Activated gamma-delta T cell treated with anti-CD3 and anti-CD28 coated beads, Interleukin-2, amount 50 U/mL, for 16 hours (primary cell): Measurements from ENCODE around the gene GKN2.
"Not testable (repeated sequence)": the region's sequence is repeated elsewhere in the genome, so short reads cannot be mapped to it uniquely, and the experiment has no call there.

Experiments used
- DNase-seq: peaks from one replicate; pipeline ENCODE4 v3.0.0-alpha.2; 2020; ENCODE audit warnings: low read depth

Gene GKN2

GRCh38 chr2:68961380-68961779 lies 8.7 kb upstream of the GKN2 start:
- no peak for DNase-seq

DNA sequence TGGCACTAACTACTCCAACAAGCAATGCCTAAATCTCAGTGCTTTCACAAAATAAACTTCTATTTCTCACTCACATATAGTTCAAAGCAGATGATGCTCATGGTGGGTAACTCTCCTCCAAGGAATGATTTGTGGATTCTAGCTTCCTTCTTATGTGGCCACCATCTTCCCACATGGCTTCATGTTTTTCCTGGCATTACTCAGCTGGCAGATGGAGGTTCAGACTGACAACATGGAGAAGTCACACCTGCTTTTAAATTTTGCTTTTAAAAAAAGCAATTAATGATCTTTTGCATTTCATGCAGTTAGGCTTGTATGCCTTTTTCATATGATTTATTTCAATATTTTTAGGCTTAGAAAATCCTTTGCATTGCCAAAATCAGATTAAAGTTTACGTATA lies 6.3 kb upstream of the GKN2 start:
- no peak for DNase-seq

DNA sequence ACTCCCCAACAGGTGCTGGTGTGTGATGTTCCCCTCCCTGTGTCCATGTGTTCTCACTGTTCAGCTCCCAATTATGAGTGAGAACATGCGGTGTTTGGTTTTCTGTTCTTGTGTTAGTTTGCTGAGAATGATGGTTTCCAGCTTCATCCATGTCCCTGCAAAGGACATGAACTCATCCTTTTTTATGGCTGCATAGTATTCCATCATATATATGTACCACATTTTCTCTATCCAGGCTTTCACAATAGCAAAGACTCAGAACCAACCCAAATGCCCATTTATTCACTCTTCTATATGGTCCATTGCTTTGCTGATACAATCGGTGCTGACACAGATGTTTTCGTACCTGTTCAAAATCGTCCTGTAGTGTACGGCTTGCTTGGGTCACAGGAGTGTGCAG lies 2.7 kb upstream of the GKN2 start:
- DNase-seq: not testable (repeated sequence)

GRCh38 chr2:68951899-68952298 lies 794 bp downstream of the GKN2 start:
- DNase-seq: no peak

DNA sequence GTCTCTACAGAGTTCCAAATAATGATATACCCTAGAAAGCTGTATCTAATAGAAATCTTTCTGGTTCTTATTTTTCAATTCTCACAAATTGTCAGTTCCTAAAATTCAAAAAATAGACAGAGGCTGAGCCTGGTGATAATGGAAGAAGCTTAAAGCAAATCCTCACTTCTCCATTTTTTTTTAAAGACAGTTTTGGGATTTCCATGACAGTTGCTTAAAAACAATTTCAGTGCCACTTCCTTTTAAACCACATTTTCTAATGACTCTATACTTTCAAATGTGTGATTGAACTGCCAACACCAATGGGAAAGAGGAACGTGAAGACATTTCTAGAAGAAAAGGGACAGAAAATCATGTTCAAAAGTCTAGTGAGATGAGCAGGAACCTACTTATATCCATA lies 4.0 kb downstream of the GKN2 start:
- DNase-seq: no peak

- no peak for DNase-seq
Measured at GRCh38 chr2:68946117-68946516, 6.6 kb downstream of the GKN2 start.

DNA sequence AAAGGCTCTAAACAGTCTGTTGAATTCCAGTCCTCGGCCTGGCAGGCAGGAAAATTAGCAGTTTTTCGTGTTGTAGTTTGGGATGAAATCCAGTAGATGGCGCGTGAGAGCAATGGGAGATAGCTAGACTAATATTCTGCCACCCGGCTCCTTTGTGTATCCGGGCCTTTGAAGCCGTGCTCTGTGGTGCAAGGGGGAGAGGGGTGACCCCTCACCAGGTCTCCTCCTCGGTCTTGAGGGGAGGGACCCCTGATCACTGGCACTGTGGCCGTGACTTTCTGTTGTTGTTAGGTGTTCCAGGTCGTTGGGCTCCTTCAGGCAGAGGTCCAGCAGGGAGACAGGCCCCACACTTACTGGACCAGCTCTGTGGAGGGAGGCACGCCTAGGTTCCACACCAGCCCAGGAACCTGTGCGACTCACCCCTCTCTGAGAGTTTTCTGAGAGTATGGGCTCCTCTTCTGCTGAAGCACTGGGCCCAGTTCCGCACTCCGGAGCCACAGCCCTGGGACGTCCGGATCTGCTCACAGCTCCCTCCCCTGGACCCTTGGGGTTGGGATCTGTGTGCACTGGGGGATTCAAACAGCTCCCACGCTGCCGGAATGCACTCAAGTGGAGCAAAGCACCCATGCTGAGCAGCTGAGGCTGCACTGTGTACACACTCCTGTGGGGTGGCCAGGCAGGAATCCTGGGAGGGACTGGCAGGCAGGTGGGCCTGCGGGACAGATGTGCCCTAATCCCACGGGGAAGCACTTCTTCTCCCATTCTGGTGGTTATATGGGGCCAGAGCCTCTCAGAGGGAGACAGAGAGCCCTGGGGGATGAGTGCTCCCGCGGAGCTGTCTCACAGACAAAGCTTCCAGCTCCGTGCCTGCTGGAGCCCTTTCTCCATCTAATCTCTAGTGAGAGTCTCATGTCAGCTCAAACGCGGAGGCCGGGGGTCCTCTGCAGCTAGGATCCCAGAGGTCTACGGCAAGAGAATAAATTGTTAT lies 8.8 kb downstream of the GKN2 start:
- peak; percentile 28 for DNase-seq

DNA sequence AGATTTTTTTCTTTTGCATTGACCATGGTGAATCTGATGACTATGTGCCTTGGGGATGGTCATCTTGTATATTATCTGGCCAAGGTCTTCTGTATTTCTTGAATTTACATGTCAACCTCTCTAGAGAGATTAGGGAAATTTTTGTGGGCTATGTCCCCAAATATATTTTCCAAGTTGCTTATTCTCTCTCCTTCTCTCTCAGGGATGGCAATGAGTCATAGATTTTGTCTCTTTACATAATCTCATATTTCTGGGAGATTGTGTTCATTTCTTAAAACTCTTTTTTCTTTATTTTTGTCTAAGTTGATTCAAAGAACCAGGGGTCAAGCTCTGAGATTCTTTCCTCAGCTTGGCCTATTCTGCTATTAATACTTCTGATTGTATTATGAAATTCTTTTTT lies 9.9 kb downstream of the GKN2 start:
- no peak for DNase-seq

- no peak for DNase-seq
Measured at GRCh38 chr2:68940369-68940768, 12.3 kb downstream of the GKN2 start.

DNA sequence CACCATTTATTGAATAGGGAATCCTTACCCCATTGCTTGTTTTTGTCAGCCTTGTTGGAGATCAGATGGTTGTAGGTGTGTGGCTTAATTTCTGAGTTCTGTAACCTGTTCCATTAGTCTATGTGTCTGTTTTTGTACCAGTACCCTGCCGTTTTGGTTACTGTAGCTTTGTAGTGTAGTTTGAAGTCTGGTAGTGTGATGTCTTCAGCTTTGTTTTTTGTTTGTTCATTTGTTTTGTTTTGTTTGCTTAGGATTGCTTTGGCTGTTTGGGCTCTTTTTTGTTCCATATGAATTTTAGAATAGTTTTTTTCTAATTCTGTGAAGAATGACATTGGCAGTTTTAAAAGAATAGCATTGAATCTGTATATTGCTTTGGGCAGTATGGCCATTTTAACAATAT lies 12.7 kb downstream of the GKN2 start:
- DNase-seq: no peak

DNA sequence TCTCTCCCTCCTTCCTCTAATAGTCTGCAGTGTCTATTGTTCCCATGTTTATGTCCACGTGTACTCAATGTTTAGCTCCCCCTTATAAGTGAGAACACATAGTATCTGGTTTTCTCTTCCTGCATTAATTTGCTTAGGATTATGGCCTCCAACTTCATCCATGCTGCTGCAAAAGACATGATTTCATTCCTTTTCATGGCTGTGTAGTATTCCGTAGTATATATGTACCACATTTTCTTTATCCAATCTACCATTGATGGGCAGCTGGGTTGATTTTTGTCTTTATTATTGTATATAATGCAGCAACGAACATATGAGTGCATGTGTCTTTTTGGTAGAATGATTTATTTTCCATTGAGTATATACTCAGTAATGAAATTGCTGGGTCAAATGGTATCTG lies 13.8 kb downstream of the GKN2 start:
- no peak for DNase-seq

DNA sequence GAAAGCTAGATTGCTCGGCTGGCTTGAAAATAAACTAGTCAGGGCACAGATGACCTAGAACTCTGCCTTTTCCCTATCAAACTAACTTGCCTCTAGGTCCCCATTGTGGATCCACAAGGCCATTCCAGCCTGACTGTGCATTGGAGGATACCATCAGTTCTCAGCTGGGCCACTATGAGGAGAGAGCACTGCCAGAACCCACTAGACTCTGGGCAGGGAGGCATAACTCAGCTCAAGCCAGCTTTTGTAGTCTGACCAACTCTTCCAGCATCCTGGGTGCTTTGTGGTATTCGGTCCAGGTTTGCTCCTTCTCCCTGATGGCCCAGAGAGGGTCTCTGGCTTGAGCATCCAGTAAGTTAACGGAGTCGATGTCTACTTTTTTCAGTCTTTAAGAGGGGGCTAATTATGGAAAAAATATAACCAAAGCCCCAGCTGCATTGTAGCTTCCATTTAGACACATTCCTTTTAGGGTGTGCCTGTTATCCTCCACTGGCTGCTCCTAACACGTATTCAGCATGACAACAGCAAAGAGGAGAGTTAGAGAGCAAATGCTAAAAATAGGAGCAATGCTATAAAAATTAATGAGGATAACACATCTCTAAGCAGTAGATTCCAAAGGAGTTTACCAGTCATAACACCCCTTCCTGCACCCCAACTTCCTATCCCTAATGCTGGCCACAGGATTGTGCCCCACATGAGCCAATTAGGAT lies 15.2 kb downstream of the GKN2 start:
- no peak for DNase-seq

- no peak for DNase-seq
Measured at GRCh38 chr2:68936889-68937288, 15.8 kb downstream of the GKN2 start.

- no peak for DNase-seq
Measured at GRCh38 chr2:68936427-68936826, 16.3 kb downstream of the GKN2 start.

- DNase-seq: no peak
Measured at GRCh38 chr2:68935471-68935870, 17.2 kb downstream of the GKN2 start.

DNA sequence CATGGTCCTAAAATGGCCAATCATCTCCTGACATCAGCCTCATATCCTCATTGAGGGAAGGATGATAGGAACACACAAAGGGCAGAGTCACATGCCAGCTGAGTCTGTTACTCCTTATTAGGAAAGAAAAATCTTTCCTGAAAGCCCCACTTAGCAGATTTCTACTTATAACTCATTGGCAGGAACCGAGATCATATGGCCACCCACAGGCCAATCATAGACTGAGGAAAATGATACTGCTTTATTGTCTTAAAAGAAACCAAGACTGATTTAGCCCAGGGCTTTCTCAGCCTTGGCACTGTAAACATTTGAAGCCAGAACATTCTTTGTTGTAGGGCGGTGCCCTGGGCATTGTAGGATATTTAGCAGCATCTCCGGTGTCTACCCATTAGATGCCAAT lies 18.7 kb downstream of the GKN2 start:
- no peak for DNase-seq

- no peak for DNase-seq
Measured at GRCh38 chr2:68932402-68932801, 20.3 kb downstream of the GKN2 start.

DNA sequence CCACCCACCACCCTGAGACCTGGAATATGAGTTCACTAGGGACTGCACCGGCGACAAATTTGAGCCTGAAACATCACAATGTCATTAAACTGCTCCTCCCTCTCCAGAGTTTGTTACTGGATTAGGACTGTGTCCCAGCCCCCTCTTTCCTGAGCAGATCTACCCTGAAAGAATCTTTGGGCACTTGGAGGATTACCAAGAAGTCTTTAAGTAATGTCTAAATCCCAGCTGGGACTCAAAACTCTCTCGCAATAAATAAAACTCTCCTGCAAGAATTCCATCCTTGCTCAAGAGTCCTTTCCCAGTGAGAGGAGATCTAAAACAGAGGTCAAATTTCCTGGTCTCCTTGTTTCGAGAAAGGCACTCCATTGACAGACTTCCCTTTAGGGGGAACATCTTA lies 20.9 kb downstream of the GKN2 start:
- DNase-seq: no peak

GRCh38 chr2:68931149-68931711 lies 21.5 kb downstream of the GKN2 start:
- no peak for DNase-seq

- DNase-seq: no peak
Measured at GRCh38 chr2:68926796-68927195, 25.9 kb downstream of the GKN2 start.

- peak; percentile 32 for DNase-seq
Measured at GRCh38 chr2:68925295-68925896, 27.3 kb downstream of the GKN2 start.

DNA sequence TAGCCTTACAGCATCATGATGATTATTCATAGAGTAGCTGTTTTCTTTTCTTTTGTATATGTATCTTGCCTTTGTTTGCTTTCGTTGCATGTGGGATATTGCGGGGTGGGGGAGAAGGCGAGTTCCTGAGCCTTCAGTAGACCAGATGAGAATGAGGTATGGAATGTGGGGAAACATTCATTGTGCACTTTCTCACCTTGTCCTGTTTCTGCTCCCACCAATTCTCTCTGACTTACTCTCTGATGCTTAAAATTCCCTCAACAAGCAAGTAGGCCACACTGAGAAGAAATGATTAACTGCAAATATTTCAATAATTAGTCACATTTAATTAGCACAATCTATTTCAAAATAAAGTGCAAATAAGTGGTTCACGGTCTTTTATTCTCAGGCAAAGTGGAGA lies 31.0 kb downstream of the GKN2 start:
- no peak for DNase-seq
